Sciatic nerve (tissue), 2 donors: ENCODE measurements around the gene NLRP5. TPM values are rescaled to one million over a fixed set of nuclear protein-coding genes. Genes with fewer than 3 reads are reported as not detected.

ENCODE experiments used
- ATAC-seq: fragments of 200-7000 bp; cut with Tn5 transposase; one replicate; pipeline ENCODE4 v1.9.1; 2020; ENCODE audit warnings: mild to moderate bottlenecking, moderate library complexity
- DNase-seq: peaks from one replicate; pipeline ENCODE4 v3.0.0-alpha.2; 2020; ENCODE audit warnings: low spot score
- intact Hi-C: fragments of 100-400 bp; cut with DNase I; formaldehyde crosslinking; loops from one replicate; pipeline ENCODE4 v1.14.2; 2022
- total RNA-seq: library from RNA; stranded (reverse); fragmentation: NEBNext Ultra II Directional; extraction: Animal tissue kit (Norgen Biotek cat#: 25700); gene quantifications from one replicate; pipeline ENCODE4 v1.2.1, GENCODE V29; 2021
- donor health status: DM: no; HTN: no; CAD: no.
- donor health status: DM: no; HTN: no; CAD: no.

Gene NLRP5
- total RNA-seq, 1 donor from 2014 or later, result not detected

GRCh38 chr19:56107626-56108351 is 121.2 kb downstream of the NLRP5 start:
- peak; percentile 2 for ATAC-seq
- intact Hi-C loops, result no loop called here
- no peak for DNase-seq

GRCh38 chr19:56108447-56109195 is 122.0 kb downstream of the NLRP5 start:
- intact Hi-C loops, result no loop called here
- DNase-seq, result no peak
- ATAC-seq, result peak; percentile 27

GRCh38 chr19:56109226-56109625 is 122.7 kb downstream of the NLRP5 start:
- DNase-seq (no peak), ATAC-seq (no peak)
- intact Hi-C loops, result no loop called here

- ATAC-seq (peak; percentile 59), DNase-seq (no peak)
- intact Hi-C loops, result no loop called here
Observed at GRCh38 chr19:56110515-56111448, 124.2 kb downstream of the NLRP5 start.

Other genes starting within 250 kb of the NLRP5 start
- gene NLRP9, start 248.4 kb upstream of the NLRP5 start, total RNA-seq, result not detected
- not detected for gene RFPL4A, start 227.7 kb upstream of the NLRP5 start, total RNA-seq
- gene RFPL4AL1, start 217.7 kb upstream of the NLRP5 start, total RNA-seq, result not detected
- gene NLRP11, start 154.8 kb upstream of the NLRP5 start, total RNA-seq, result not detected
- gene NLRP4, start 150.2 kb upstream of the NLRP5 start, total RNA-seq, result not detected
- not detected for gene NLRP13, start 54.4 kb upstream of the NLRP5 start, total RNA-seq
- gene NLRP8, start 38.9 kb upstream of the NLRP5 start, total RNA-seq, result not detected
- gene ZNF787, start 134.5 kb downstream of the NLRP5 start, total RNA-seq, result 24.6 TPM
- 32.5 TPM for gene ZNF444, start 154.5 kb downstream of the NLRP5 start, total RNA-seq
- not detected for gene GALP, start 189.2 kb downstream of the NLRP5 start, total RNA-seq
- not detected for gene ZSCAN5B, start 211.0 kb downstream of the NLRP5 start, total RNA-seq
- gene ZSCAN5C, start 215.5 kb downstream of the NLRP5 start, total RNA-seq, result not detected